HepG2 (cell line): ENCODE measurements around the gene CALN1. TPM values are rescaled to one million over a fixed set of nuclear protein-coding genes. Genes with fewer than 3 reads are reported as not detected.
A peak's percentile ranks its signal among the peaks of the same experiment; 100 is the strongest.

Experiments
- ATAC-seq: fragments of 200-7000 bp; cut with Tn5 transposase; 3 replicates; pipeline ENCODE4 v1.9.1; 2020; ENCODE audit warnings: mild to moderate bottlenecking, moderate library complexity
- BruUV-seq: library from RNA; stranded (reverse); fragments of 400-500 nt; replicated peaks from 2 replicates; lab custom pipeline; 2021; lab: Mats Ljungman, UMichigan
- CTCF ChIA-PET: fragments of 300-600 bp; formaldehyde crosslinking; extraction: SDS; loops from one replicate; lab custom pipeline; 2021; ENCODE audit warnings: low total read pairs, inconsistent platforms, low intra/inter-chr PET ratio; lab: Yijun Ruan, JAX
- POLR2A ChIA-PET: fragments of 350-600 bp; sonication (Branson Sonifier 250); formaldehyde crosslinking; loops from one replicate; lab custom pipeline; 2020; ENCODE audit warnings: antibody characterized with exemption, inconsistent platforms; lab: Yijun Ruan, JAX
- DNase-seq: peaks from one replicate; pipeline ENCODE4 v3.0.0-alpha.2; 2015; ENCODE audit warnings: low spot score
- FAIRE-seq: peaks from 3 replicates; lab custom pipeline; 2011; peaks lifted over from hg19 to GRCh38; lab: Jason Lieb, UNC
- H2AFZ ChIP-seq: one replicate; pipeline ENCODE4 v1.6.1; 2011; ENCODE audit warnings: low read length, inconsistent platforms
- H3K27ac ChIP-seq: fragments of 300-600 bp; 3 replicates; pipeline ENCODE4 v1.8.0; 2011; ENCODE audit warnings: mixed run types, mild to moderate bottlenecking, mixed read lengths, low read length, inconsistent platforms; ENCODE audit not compliant: insufficient read depth; ENCODE audit errors: extremely low read length
- H3K27me3 ChIP-seq, 2 experiments: fragments of 200-600 bp in 1 of 2; 2 replicates in 1 of 2; 3 replicates in 1 of 2; pipeline versions ENCODE4 v1.6.0 to v1.8.0; 2011; ENCODE audit warnings: low read length in 2 of 2, mild to moderate bottlenecking in 2 of 2, moderate library complexity in 2 of 2, inconsistent platforms in 1 of 2; ENCODE audit not compliant: insufficient read depth in 2 of 2, control insufficient read depth in 1 of 2
- H3K36me3 ChIP-seq, 2 experiments: fragments of 200-600 bp in 1 of 2; replicated peaks in 1 of 2; 2 replicates in 1 of 2; 3 replicates in 1 of 2; pipeline versions ENCODE4 v1.5.1 to v1.8.0; 2011; ENCODE audit warnings: low read length in 2 of 2, inconsistent platforms in 1 of 2; ENCODE audit not compliant: insufficient read depth in 2 of 2, control insufficient read depth in 1 of 2
- H3K4me1 ChIP-seq: 2 replicates; pipeline ENCODE4 v1.5.1; 2012; ENCODE audit warnings: low read length, inconsistent platforms; ENCODE audit not compliant: insufficient read depth
- H3K4me2 ChIP-seq: 2 replicates; pipeline ENCODE4 v1.6.0; 2011; ENCODE audit warnings: low read depth, low read length, inconsistent platforms
- H3K4me3 ChIP-seq, 3 experiments: fragments of 200-600 bp in 1 of 3; sonication (generic), shearing (Covaris generic) in 1 of 3; replicated peaks in 1 of 3; 2 replicates each; pipeline ENCODE4 v1.5.1; 2011 to 2016; ENCODE audit warnings: low read length in 3 of 3, inconsistent platforms in 2 of 3, low read depth in 2 of 3, mild to moderate bottlenecking in 2 of 3, control low read depth in 1 of 3, mixed read lengths in 1 of 3; ENCODE audit not compliant: insufficient read depth in 1 of 3
- H3K79me2 ChIP-seq: one replicate; pipeline ENCODE4 v1.6.1; 2011; ENCODE audit warnings: low read length, inconsistent platforms; ENCODE audit not compliant: insufficient read depth
- H3K9ac ChIP-seq: 2 replicates; pipeline ENCODE4 v1.6.0; 2011; ENCODE audit warnings: mild to moderate bottlenecking, low read depth, low read length, inconsistent platforms; ENCODE audit not compliant: insufficient read depth
- H3K9me3 ChIP-seq: 2 replicates; pipeline ENCODE4 v1.5.1; 2012; ENCODE audit warnings: mild to moderate bottlenecking, low read length
- H4K20me1 ChIP-seq: 2 replicates; pipeline ENCODE4 v1.6.0; 2011; ENCODE audit warnings: inconsistent platforms, mild to moderate bottlenecking, low read length, moderate library complexity; ENCODE audit not compliant: insufficient read depth
- CEBPB ChIP-seq: IDR thresholded peaks from 2 replicates; pipeline ENCODE4 v1.6.1; 2011; ENCODE audit warnings: low read depth, low read length, improper control_type of control experiment, borderline replicate concordance
- DR1 ChIP-seq: sonication (generic); formaldehyde crosslinking; IDR thresholded peaks from 2 replicates; pipeline ENCODE4 v1.8.0; 2021; ENCODE audit warnings: mild to moderate bottlenecking, missing genetic modification reagents, inconsistent platforms
- HIVEP1 ChIP-seq: sonication (generic); formaldehyde crosslinking; IDR thresholded peaks from 2 replicates; pipeline ENCODE4 v1.4.0; 2020; ENCODE audit warnings: mild to moderate bottlenecking, missing genetic modification reagents
- KDM1A ChIP-seq: IDR thresholded peaks from 2 replicates; pipeline ENCODE4 v1.6.1; 2016; ENCODE audit warnings: missing compliant biosample characterization
- MAFF ChIP-seq: IDR thresholded peaks from 2 replicates; pipeline ENCODE4 v1.6.1; 2011; ENCODE audit warnings: low read depth, low read length, improper control_type of control experiment
- MAFK ChIP-seq, 2 experiments: IDR thresholded peaks in 1 of 2; conservative IDR thresholded peaks in 1 of 2; 2 replicates each; pipeline ENCODE4 v1.6.1; 2011; ENCODE audit warnings: improper control_type of control experiment in 2 of 2, low read length in 2 of 2
- ZBTB4 ChIP-seq: sonication (generic); formaldehyde crosslinking; IDR thresholded peaks from 2 replicates; pipeline ENCODE4 v1.4.0; 2020; ENCODE audit warnings: missing genetic modification reagents, mild to moderate bottlenecking, borderline replicate concordance
- ZBTB46 ChIP-seq: sonication (generic); formaldehyde crosslinking; IDR thresholded peaks from 2 replicates; pipeline ENCODE4 v1.4.0; 2020; ENCODE audit warnings: mild to moderate bottlenecking, missing genetic modification reagents, borderline replicate concordance
- ZNF530 ChIP-seq: sonication (generic); formaldehyde crosslinking; IDR thresholded peaks from 2 replicates; pipeline ENCODE4 v1.5.0; 2020; ENCODE audit warnings: low read depth, mild to moderate bottlenecking, missing genetic modification reagents
- WGBS: methylation state at CpG from one replicate; pipeline ENCODE4 v1.1.6; 2017; ENCODE audit warnings: low lambda C conversion rate; 5-methylcytosine and 5-hydroxymethylcytosine counted together
- in situ Hi-C: cut with HindIII; loops from 2 replicates; pipeline ENCODE4 v1.10.0; 2017; ENCODE audit warnings: low pct_unique_long_range_greater_than_20kb; ENCODE audit not compliant: extremely low pct_ligation_motif_present
- intact Hi-C: fragments of 100-400 bp; cut with micrococcal nuclease; formaldehyde crosslinking; loops from one replicate; pipeline ENCODE4 v1.10.0; 2022; ENCODE audit not compliant: unreplicated experiment
- polyA plus RNA-seq, 8 experiments: library from polyadenylated mRNA; depleted of rRNA in 3 of 8; stranded (reverse) in 7 of 8; unstranded in 1 of 8; fragments of >200 nt; fragmentation: Illumina TruSeq in 4 of 8; extraction: Trizol in 4 of 8; gene quantifications; 2 replicates each; pipeline versions ENCODE4 v1.2.1 to v1.2.3, GENCODE V29; 2011 to 2016; ENCODE audit warnings: low read depth in 4 of 8, missing spikeins in 1 of 8, mixed read lengths in 1 of 8; ENCODE audit not compliant: insufficient read depth in 1 of 8
- total RNA-seq, 5 experiments: library from RNA; depleted of rRNA; stranded (reverse); fragments of >200 nt; fragmentation: Illumina TruSeq; extraction: Trizol; gene quantifications; 2 replicates each; pipeline ENCODE4 v1.2.3, GENCODE V29; 2016; ENCODE audit warnings: low read depth in 1 of 5

The CALN1 gene
- total and polyA plus RNA-seq, 2 of the 13 experiments (the other 11 are each of a cell fraction or from before 2014, with no cell fraction given) = not detected

GRCh38 chr7:72260406-72260805 is 151.7 kb downstream of the CALN1 start (continued):
- TF ChIP-seq ZBTB4 = no peak
- no peak for TF ChIP-seq DR1

GRCh38 chr7:72258074-72258473 is 154.1 kb downstream of the CALN1 start:
- FAIRE-seq (no peak), ATAC-seq (no peak)
- POLR2A ChIA-PET = no interaction called here

GRCh38 chr7:72254455-72254854 is 157.7 kb downstream of the CALN1 start:
- TF ChIP-seq ZNF530 (CRISPR knock-in tag) (no peak), ZBTB46 (no peak), HIVEP1 (no peak), MAFF (peak; percentile 60; the same call in 1 of the 2 replicates), MAFK (conservative IDR thresholded peaks at IDR 0.05 in 1 of 2, IDR thresholded peaks at IDR 0.05 in 1 of 2; ENCODE audit: low read length in 2 of 2) (peak; percentile 49 to 71; a peak in 3 of 4 replicates)
- no TSS peak for BruUV-seq
- Histone ChIP-seq H3K4me2 (no peak overlapping the region), H3K4me1 (no peaks in the 10 kb centered on the region), H2AFZ (no peak overlapping the region), H3K4me3 (no peak overlapping the region), H3K9ac (no peak overlapping the region), H3K79me2 (no peaks in the 10 kb centered on the region), H3K9me3 (no peaks in the 10 kb centered on the region), H3K27me3 (no peaks in the 10 kb centered on the region), H3K36me3 (no peaks in the 10 kb centered on the region), H4K20me1 (no peaks in the 10 kb centered on the region), H3K27ac (no peak overlapping the region)
- 9% methylated on average over 4 of the region's 4 CpGs for WGBS
- no peak for FAIRE-seq
- no peak for ATAC-seq
- POLR2A ChIA-PET = no interaction called here
- no peak for DNase-seq
- intact Hi-C loops (no loop called here), in situ Hi-C loops (no loop called here)
- CTCF ChIA-PET = no interaction called here

More at GRCh38 chr7:72258074-72258473, 154.1 kb downstream of the CALN1 start:
- Histone ChIP-seq H3K4me3 (no peak overlapping the region), H3K9ac (no peak overlapping the region), H2AFZ (no peak overlapping the region)
- no TSS peak for BruUV-seq
- CTCF ChIA-PET = no interaction called here
- TF ChIP-seq CEBPB (peak; percentile 33; the same call in 1 of the 2 replicates), KDM1A (CRISPR knock-in tag) (no peak)
- TF ChIP-seq, all 625 proteins: peak for 1
- no peaks in the 10 kb centered on the region for H4K20me1 ChIP-seq
- H3K9me3 ChIP-seq = no peaks in the 10 kb centered on the region
- intact Hi-C loops = no loop called here
- H3K4me2 ChIP-seq = no peak overlapping the region
- in situ Hi-C loops = no loop called here
- H3K36me3 ChIP-seq = no peaks in the 10 kb centered on the region
- H3K79me2 ChIP-seq = no peaks in the 10 kb centered on the region
- no peak for DNase-seq
- H3K27ac ChIP-seq = no peak overlapping the region
- H3K4me1 ChIP-seq = no peaks in the 10 kb centered on the region
- H3K27me3 ChIP-seq = no peaks in the 10 kb centered on the region; a peak in 1 of 5 replicates
- WGBS = 3% methylated on average over 3 of the region's 3 CpGs
